SH-SY5Y (cell line): ENCODE results near the gene CABLES1.

Source experiments
- GATA2 ChIP-seq: IDR thresholded peaks from 2 replicates; pipeline ENCODE4 v1.6.1; 2011; ENCODE audit warnings: mild to moderate bottlenecking, low read depth, low read length
- GATA3 ChIP-seq: IDR thresholded peaks from 2 replicates; pipeline ENCODE4 v1.6.1; 2011; ENCODE audit warnings: low read depth, mild to moderate bottlenecking, low read length, moderate library complexity

CABLES1 gene

GRCh38 chr18:23291456-23292205, 156.3 kb downstream of the CABLES1 start:
- no peak for TF ChIP-seq GATA2
- no peak for TF ChIP-seq GATA3

GRCh38 chr18:23300231-23300805, 165.0 kb downstream of the CABLES1 start:
- no peak for TF ChIP-seq GATA3
- TF ChIP-seq GATA2: no peak

GRCh38 chr18:23301972-23302371, 166.7 kb downstream of the CABLES1 start:
- TF ChIP-seq GATA3 (no peak), GATA2 (no peak)

GRCh38 chr18:23302511-23302850, 167.2 kb downstream of the CABLES1 start:
- TF ChIP-seq GATA2: no peak
- no peak for TF ChIP-seq GATA3

- TF ChIP-seq GATA3 (no peak), GATA2 (no peak)
These were observed 167.7 kb downstream of the CABLES1 start for GRCh38 chr18:23302851-23303527.

GRCh38 chr18:23306822-23307221, 171.5 kb downstream of the CABLES1 start:
- TF ChIP-seq GATA2 (no peak), GATA3 (no peak)

- TF ChIP-seq GATA3: no peak
- no peak for TF ChIP-seq GATA2
These were observed 172.4 kb downstream of the CABLES1 start for GRCh38 chr18:23307567-23308295.
